ENCODE results near the gene SERPINB10. TPM values are rescaled to one million over a fixed set of nuclear protein-coding genes. Genes with fewer than 3 reads are reported as not detected.

Gene SERPINB10
- polyA plus RNA-seq, 3 donors = 1.3 to 2.0 (median 1.3) TPM

DNA sequence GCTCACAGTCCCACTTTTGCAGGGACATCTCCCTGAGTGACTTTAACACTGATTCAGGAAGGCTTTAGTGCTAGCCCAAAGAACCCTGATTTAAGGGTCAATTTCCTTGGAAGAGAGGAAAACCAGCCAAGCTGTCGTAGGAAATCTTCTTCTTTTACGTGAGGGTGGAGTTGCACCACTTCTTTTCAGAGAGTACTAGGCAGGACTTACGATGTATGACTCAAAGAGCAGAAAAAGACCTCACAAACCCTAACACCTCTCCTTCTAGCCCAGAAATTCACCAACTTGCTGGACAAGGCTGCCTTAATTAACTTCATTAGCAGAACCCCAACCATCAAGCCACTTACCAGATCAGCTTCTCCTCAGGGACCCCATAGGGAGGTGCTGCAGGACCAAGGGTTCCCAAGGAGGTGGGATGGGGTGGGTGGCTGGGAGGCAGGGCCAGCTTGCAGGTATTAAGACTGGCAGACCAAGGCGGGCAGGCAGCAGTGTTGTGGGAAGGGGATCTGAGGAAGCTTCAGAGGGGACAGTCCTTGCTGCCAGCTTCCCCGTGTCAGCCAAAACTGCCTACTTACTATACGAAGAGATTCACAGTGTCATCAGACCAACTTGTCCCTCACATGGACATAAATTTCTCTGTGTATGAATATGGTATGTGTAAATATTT, 13.5 kb upstream of the SERPINB10 start:
- peak in 2 of 3 donors; percentile 51 to 57 for DNase-seq
- H3K36me3 Mint-ChIP-seq = peaks cover 28 to 45% of the 10 kb centered on the region in 2 donors

DNA sequence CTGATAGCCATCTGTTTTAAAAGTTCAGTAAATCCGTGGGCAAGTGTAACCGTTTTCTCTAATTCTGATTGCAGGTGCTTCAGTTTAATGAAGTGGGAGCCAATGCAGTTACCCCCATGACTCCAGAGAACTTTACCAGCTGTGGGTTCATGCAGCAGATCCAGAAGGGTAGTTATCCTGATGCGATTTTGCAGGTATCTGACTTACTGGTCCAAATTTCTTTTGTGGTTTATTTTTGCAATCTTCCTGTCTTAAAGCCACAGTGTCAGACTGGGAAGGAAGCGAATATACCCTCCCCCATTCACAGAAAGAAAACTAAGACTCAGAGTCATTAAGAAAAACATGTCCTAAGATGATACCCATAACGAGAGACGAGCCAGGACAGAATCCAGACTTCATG, 12.6 kb upstream of the SERPINB10 start:
- 0% methylated on average over 2 of the region's 6 CpGs for WGBS (ENCODE audit: insufficient coverage)

More for the DNA sequence above, 13.5 kb upstream of the SERPINB10 start:
- Histone ChIP-seq H3K27ac (ENCODE audit: low read depth in 1 of 2, low read length in 2 of 2) (peak overlapping the region; percentile 53 to 91), H4K20me1 (ENCODE audit: insufficient read depth, low read length) (no peaks in the 10 kb centered on the region), H3K4me2 (replicated peaks; ENCODE audit: extremely low read depth, low read length, poor library complexity, severe bottlenecking) (peak overlapping the region; percentile 50), H3K79me2 (ENCODE audit: insufficient read depth, low read length) (peaks cover 86% of the 10 kb centered on the region), H3K9me3 (replicated peaks in 1 of 2; ENCODE audit: control insufficient read depth in 1 of 2, insufficient read depth in 1 of 2, low read length in 2 of 2) (no peaks in the 10 kb centered on the region), H3K4me3 (replicated peaks in 1 of 3; ENCODE audit: low read depth in 2 of 3, low read length in 3 of 3) (peak overlapping the region in 1 of 3 experiments; percentile 48), H3K27me3 (ENCODE audit: control insufficient read depth in 2 of 2, insufficient read depth in 2 of 2, low read length in 2 of 2) (no peaks in the 10 kb centered on the region), H2AFZ (ENCODE audit: insufficient read depth, low read depth, low read length, poor library complexity, severe bottlenecking) (peak overlapping the region; percentile 75), H3K9ac (ENCODE audit: insufficient read depth, low read length, poor library complexity, severe bottlenecking) (peak overlapping the region; percentile 56), H3K36me3 (replicated peaks in 1 of 2; ENCODE audit: control insufficient read depth in 1 of 2, insufficient read depth in 2 of 2, low read length in 2 of 2) (peaks cover 10 to 35% of the 10 kb centered on the region in 2 donors), H3K4me1 (ENCODE audit: control insufficient read depth in 1 of 2, insufficient read depth in 2 of 2, low read length in 2 of 2) (peaks cover 79 to 82% of the 10 kb centered on the region in 2 donors)
- peak overlapping the region; percentile 42 to 74 for H3K4me3 Mint-ChIP-seq
- intact Hi-C loops (cut with micrococcal nuclease) = loop anchor here in 1 of 2 donors (5.0 kb wide), 2 partner anchors 38 to 83 kb away; no protein-coding TSS in a partner anchor
- TF ChIP-seq, protein P1, sequence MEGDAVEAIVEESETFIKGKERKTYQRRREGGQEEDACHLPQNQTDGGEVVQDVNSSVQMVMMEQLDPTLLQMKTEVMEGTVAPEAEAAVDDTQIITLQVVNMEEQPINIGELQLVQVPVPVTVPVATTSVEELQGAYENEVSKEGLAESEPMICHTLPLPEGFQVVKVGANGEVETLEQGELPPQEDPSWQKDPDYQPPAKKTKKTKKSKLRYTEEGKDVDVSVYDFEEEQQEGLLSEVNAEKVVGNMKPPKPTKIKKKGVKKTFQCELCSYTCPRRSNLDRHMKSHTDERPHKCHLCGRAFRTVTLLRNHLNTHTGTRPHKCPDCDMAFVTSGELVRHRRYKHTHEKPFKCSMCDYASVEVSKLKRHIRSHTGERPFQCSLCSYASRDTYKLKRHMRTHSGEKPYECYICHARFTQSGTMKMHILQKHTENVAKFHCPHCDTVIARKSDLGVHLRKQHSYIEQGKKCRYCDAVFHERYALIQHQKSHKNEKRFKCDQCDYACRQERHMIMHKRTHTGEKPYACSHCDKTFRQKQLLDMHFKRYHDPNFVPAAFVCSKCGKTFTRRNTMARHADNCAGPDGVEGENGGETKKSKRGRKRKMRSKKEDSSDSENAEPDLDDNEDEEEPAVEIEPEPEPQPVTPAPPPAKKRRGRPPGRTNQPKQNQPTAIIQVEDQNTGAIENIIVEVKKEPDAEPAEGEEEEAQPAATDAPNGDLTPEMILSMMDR (IDR thresholded peaks at IDR 0.05) = no peak
- no peaks in the 10 kb centered on the region for H3K9me3 Mint-ChIP-seq
- peaks cover 92% of the 10 kb centered on the region for H3K4me1 Mint-ChIP-seq
- 0% methylated on average over 3 of the region's 6 CpGs for WGBS (ENCODE audit: insufficient coverage)
- no peaks in the 10 kb centered on the region for H3K27me3 Mint-ChIP-seq (ENCODE audit: low read depth in 3 of 3)
- H3K27ac Mint-ChIP-seq = peak overlapping the region; percentile 80 to 96 (median 96)

More for the DNA sequence above, 12.6 kb upstream of the SERPINB10 start:
- TF ChIP-seq, protein P1 (IDR thresholded peaks at IDR 0.05) = no peak
- Mint-ChIP-seq H3K9me3 (no peaks in the 10 kb centered on the region), H3K4me1 (peaks cover 88% of the 10 kb centered on the region), H3K27ac (peak overlapping the region; percentile 80 to 96 (median 96)), H3K36me3 (peaks cover 31 to 52% of the 10 kb centered on the region in 2 donors), H3K27me3 (ENCODE audit: low read depth in 3 of 3) (no peaks in the 10 kb centered on the region), H3K4me3 (peak overlapping the region; percentile 7 to 64)
- H3K4me3 ChIP-seq (replicated peaks in 1 of 3; ENCODE audit: low read depth in 2 of 3, low read length in 3 of 3) = peak overlapping the region in 2 of 3 experiments; percentile 4 to 48
- peak overlapping the region; percentile 50 for H3K4me2 ChIP-seq (replicated peaks; ENCODE audit: extremely low read depth, low read length, poor library complexity, severe bottlenecking)
- no peak overlapping the region for H3K9ac ChIP-seq (ENCODE audit: insufficient read depth, low read length, poor library complexity, severe bottlenecking)
- intact Hi-C loops (cut with micrococcal nuclease) = loop anchor here in 1 of 2 donors (5.0 kb wide), 1 partner anchor 37 kb away; no protein-coding TSS in a partner anchor
- no peaks in the 10 kb centered on the region for H4K20me1 ChIP-seq (ENCODE audit: insufficient read depth, low read length)
- no peaks in the 10 kb centered on the region for H3K27me3 ChIP-seq (ENCODE audit: control insufficient read depth in 2 of 2, insufficient read depth in 2 of 2, low read length in 2 of 2)
- peaks cover 89% of the 10 kb centered on the region for H3K79me2 ChIP-seq (ENCODE audit: insufficient read depth, low read length)
- peaks cover 11 to 44% of the 10 kb centered on the region in 2 donors for H3K36me3 ChIP-seq (replicated peaks in 1 of 2; ENCODE audit: control insufficient read depth in 1 of 2, insufficient read depth in 2 of 2, low read length in 2 of 2)
- no peak overlapping the region for H2AFZ ChIP-seq (ENCODE audit: insufficient read depth, low read depth, low read length, poor library complexity, severe bottlenecking)
- H3K27ac ChIP-seq (ENCODE audit: low read depth in 1 of 2, low read length in 2 of 2) = peak overlapping the region in 1 of 2 donors; percentile 91
- H3K9me3 ChIP-seq (replicated peaks in 1 of 2; ENCODE audit: control insufficient read depth in 1 of 2, insufficient read depth in 1 of 2, low read length in 2 of 2) = no peaks in the 10 kb centered on the region
- peaks cover 73% of the 10 kb centered on the region in 2 donors for H3K4me1 ChIP-seq (ENCODE audit: control insufficient read depth in 1 of 2, insufficient read depth in 2 of 2, low read length in 2 of 2)
- DNase-seq = peak in 1 of 3 donors; percentile 39
